VCaP (cell line): ENCODE data around the gene TLCD2.

ENCODE experiments used
- H3K27ac ChIP-seq: fragments of 450-650 bp; 2 replicates; pipeline ENCODE4 v1.5.1; 2017
- CTCF ChIP-seq: fragments of 450-650 bp; conservative IDR thresholded peaks from 2 replicates; pipeline ENCODE4 v1.5.1; 2017; ENCODE audit warnings: mild to moderate bottlenecking, moderate library complexity

The TLCD2 gene

GRCh38 chr17:1732833-1733321 is 22.7 kb upstream of the TLCD2 start:
- no peak for TF ChIP-seq CTCF
- no peak overlapping the region for H3K27ac ChIP-seq

- no peak for TF ChIP-seq CTCF
These were observed 22.2 kb upstream of the TLCD2 start for GRCh38 chr17:1732241-1732832.

GRCh38 chr17:1731194-1731506 is 21.0 kb upstream of the TLCD2 start:
- H3K27ac ChIP-seq: no peak overlapping the region
- no peak for TF ChIP-seq CTCF

More at GRCh38 chr17:1732241-1732832, 22.2 kb upstream of the TLCD2 start:
- no peak overlapping the region for H3K27ac ChIP-seq

- TF ChIP-seq CTCF: no peak
- H3K27ac ChIP-seq: no peak overlapping the region
These were observed 20.4 kb upstream of the TLCD2 start for GRCh38 chr17:1730326-1731193.

GRCh38 chr17:1729966-1730325 is 19.8 kb upstream of the TLCD2 start:
- H3K27ac ChIP-seq: no peak overlapping the region
- no peak for TF ChIP-seq CTCF

- no peak for TF ChIP-seq CTCF
- H3K27ac ChIP-seq: no peak overlapping the region
These were observed 17.9 kb upstream of the TLCD2 start for GRCh38 chr17:1727876-1728630.

- no peak for TF ChIP-seq CTCF
- no peak overlapping the region for H3K27ac ChIP-seq
These were observed 17.1 kb upstream of the TLCD2 start for GRCh38 chr17:1727258-1727789.
